Measurements from ENCODE around the gene MLYCD.
"Not testable (repeated sequence)": the region's sequence is repeated elsewhere in the genome, so short reads cannot be mapped to it uniquely, and the experiment has no call there.

DNA sequence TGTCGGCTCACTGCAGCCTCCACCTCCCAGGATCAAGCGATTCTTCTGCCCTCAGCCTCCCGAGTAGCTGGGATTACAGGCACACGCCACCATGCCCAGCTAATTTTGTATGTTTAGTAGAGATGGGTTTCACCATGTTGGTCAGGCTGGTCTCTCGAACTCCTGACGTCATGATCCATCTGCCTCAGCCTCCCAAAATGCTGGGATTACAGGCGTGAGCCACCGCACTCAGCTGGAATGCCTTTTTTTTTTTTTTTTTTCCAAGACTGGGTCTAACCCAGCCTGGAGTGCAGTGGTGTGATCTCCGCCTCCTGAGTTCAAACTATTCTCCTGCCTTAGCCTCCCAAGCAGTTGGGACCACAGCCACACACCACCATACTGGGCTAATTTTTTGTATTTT lies 42.6 kb downstream of the MLYCD start:
- TF ChIP-seq POLR2A (IDR thresholded peaks at IDR 0.05; ENCODE audit: low read length); GATA1 (IDR thresholded peaks at IDR 0.05; ENCODE audit: low read depth, low read length): not testable (repeated sequence)

Data from erythroblast (primary cell).